Stimulated activated CD4-positive, alpha-beta T cell treated with anti-CD3 and anti-CD28 coated beads, Interleukin-1b, Interleukin-23, amount 100 ng/mL, for 48 hours (primary cell): ENCODE measurements around the gene MGMT.
"Not testable (repeated sequence)": the region's sequence is repeated elsewhere in the genome, so short reads cannot be mapped to it uniquely, and the experiment has no call there.

Experiments
- DNase-seq: peaks from one replicate; pipeline ENCODE4 v3.0.0-alpha.2; 2020

The MGMT gene

GRCh38 chr10:129466703-129467358, at the start of gene MGMT:
MGMT (plus strand) TSS chr10:129467241.
- DNase-seq = peak; percentile 97

- DNase-seq = no peak
These were observed 49.2 kb upstream of the MGMT start for GRCh38 chr10:129417870-129418269.

GRCh38 chr10:129418496-129419225, 48.4 kb upstream of the MGMT start:
- DNase-seq = no peak

- no peak for DNase-seq
These were observed 47.6 kb upstream of the MGMT start for GRCh38 chr10:129419397-129419796.

- no peak for DNase-seq
These were observed 45.5 kb upstream of the MGMT start for GRCh38 chr10:129421399-129422010.

GRCh38 chr10:129424978-129425377, 42.1 kb upstream of the MGMT start:
- DNase-seq = no peak

GRCh38 chr10:129426606-129427005, 40.4 kb upstream of the MGMT start:
- no peak for DNase-seq

- no peak for DNase-seq
These were observed 33.8 kb upstream of the MGMT start for GRCh38 chr10:129433266-129433665.

GRCh38 chr10:129435724-129436123, 31.3 kb upstream of the MGMT start:
- DNase-seq = not testable (repeated sequence)

GRCh38 chr10:129438024-129438423, 29.0 kb upstream of the MGMT start:
- DNase-seq = no peak

- DNase-seq = no peak
These were observed 26.8 kb upstream of the MGMT start for GRCh38 chr10:129440247-129440646.

GRCh38 chr10:129440722-129441316, 26.2 kb upstream of the MGMT start:
- DNase-seq = no peak

- no peak for DNase-seq
These were observed 25.6 kb upstream of the MGMT start for GRCh38 chr10:129441372-129442009.

GRCh38 chr10:129442866-129443265, 24.2 kb upstream of the MGMT start:
- no peak for DNase-seq

GRCh38 chr10:129444359-129444758, 22.7 kb upstream of the MGMT start:
- no peak for DNase-seq

- DNase-seq = no peak
These were observed 21.4 kb upstream of the MGMT start for GRCh38 chr10:129445436-129446182.

- DNase-seq = no peak
These were observed 20.9 kb upstream of the MGMT start for GRCh38 chr10:129446183-129446581.

GRCh38 chr10:129447486-129447885, 19.6 kb upstream of the MGMT start:
- DNase-seq = no peak

- DNase-seq = no peak
These were observed 19.0 kb upstream of the MGMT start for GRCh38 chr10:129448086-129448485.

GRCh38 chr10:129448539-129448938, 18.5 kb upstream of the MGMT start:
- DNase-seq = no peak

GRCh38 chr10:129449893-129450292, 17.1 kb upstream of the MGMT start:
- DNase-seq = no peak

GRCh38 chr10:129450391-129450790, 16.6 kb upstream of the MGMT start:
- no peak for DNase-seq

GRCh38 chr10:129455625-129456024, 11.4 kb upstream of the MGMT start:
- no peak for DNase-seq
